ENCODE data around the gene C11orf98.
A peak's percentile ranks its signal among the peaks of the same experiment; 100 is the strongest.
"Not testable (repeated sequence)": the region's sequence is repeated elsewhere in the genome, so short reads cannot be mapped to it uniquely, and the experiment has no call there.

The C11orf98 gene

GRCh38 chr11:62665075-62665598 lies at the start of gene C11orf98, which contains the start of gene CSKMT:
Gene C11orf98, minus strand, starts transcription at chr11:62665210. Its CDS starts 41 bp downstream, at chr11:62665169.
Gene CSKMT, plus strand, starts transcription at chr11:62665312. Its CDS starts 568 bp downstream, at chr11:62665880.
- DNase-seq, result peak; percentile 97

GRCh38 chr11:62713343-62713742 lies 48.3 kb upstream of the C11orf98 start:
- no peak for DNase-seq

- no peak for DNase-seq
Measured at GRCh38 chr11:62712861-62713260, 47.9 kb upstream of the C11orf98 start.

- DNase-seq, result no peak
Measured at GRCh38 chr11:62712276-62712812, 47.3 kb upstream of the C11orf98 start.

- DNase-seq, result no peak
Measured at GRCh38 chr11:62710001-62710345, 45.0 kb upstream of the C11orf98 start.

- DNase-seq, result peak; percentile 97
Measured at GRCh38 chr11:62709247-62710000, 44.4 kb upstream of the C11orf98 start.

GRCh38 chr11:62708793-62709192 lies 43.8 kb upstream of the C11orf98 start:
- DNase-seq, result peak; percentile 59

GRCh38 chr11:62708392-62708791 lies 43.4 kb upstream of the C11orf98 start:
- DNase-seq, result no peak

GRCh38 chr11:62707277-62707861 lies 42.4 kb upstream of the C11orf98 start, which contains the start of the genes BSCL2 and GNG3:
Gene BSCL2, minus strand, starts transcription at chr11:62707424. Its CDS starts 229 bp downstream, at chr11:62707195.
Gene GNG3, plus strand, starts transcription at chr11:62707676. Its CDS starts 620 bp downstream, at chr11:62708296.
- DNase-seq, result no peak

- no peak for DNase-seq
Measured at GRCh38 chr11:62706850-62707247, 41.8 kb upstream of the C11orf98 start.

GRCh38 chr11:62705880-62706849 lies 41.2 kb upstream of the C11orf98 start:
- peak; percentile 96 for DNase-seq

- DNase-seq, result no peak
Measured at GRCh38 chr11:62705413-62705812, 40.4 kb upstream of the C11orf98 start.

GRCh38 chr11:62703921-62704320 lies 38.9 kb upstream of the C11orf98 start:
- DNase-seq, result not testable (repeated sequence)

- no peak for DNase-seq
Measured at GRCh38 chr11:62702246-62702645, 37.2 kb upstream of the C11orf98 start.

GRCh38 chr11:62694455-62695167 lies 29.6 kb upstream of the C11orf98 start:
- DNase-seq, result peak; percentile 83

- not testable (repeated sequence) for DNase-seq
Measured at GRCh38 chr11:62693624-62694023, 28.6 kb upstream of the C11orf98 start.

- DNase-seq, result no peak
Measured at GRCh38 chr11:62689421-62690183, 24.6 kb upstream of the C11orf98 start, which contains the start of gene LRRN4CL. Gene LRRN4CL, minus strand, starts transcription at chr11:62689530. Its CDS starts 1,022 bp downstream, at chr11:62688508.

- DNase-seq, result no peak
Measured at GRCh38 chr11:62688491-62688890, 23.5 kb upstream of the C11orf98 start.

- no peak for DNase-seq
Measured at GRCh38 chr11:62687508-62688396, 22.7 kb upstream of the C11orf98 start.

- no peak for DNase-seq
Measured at GRCh38 chr11:62682518-62682917, 17.5 kb upstream of the C11orf98 start.
